ENCODE measurements around the gene SACM1L. TPM values are rescaled to one million over a fixed set of nuclear protein-coding genes. Genes with fewer than 3 reads are reported as not detected.

The SACM1L gene
- total RNA-seq, 2 donors from 2014 or later: 25.1 to 49.5 TPM

DNA sequence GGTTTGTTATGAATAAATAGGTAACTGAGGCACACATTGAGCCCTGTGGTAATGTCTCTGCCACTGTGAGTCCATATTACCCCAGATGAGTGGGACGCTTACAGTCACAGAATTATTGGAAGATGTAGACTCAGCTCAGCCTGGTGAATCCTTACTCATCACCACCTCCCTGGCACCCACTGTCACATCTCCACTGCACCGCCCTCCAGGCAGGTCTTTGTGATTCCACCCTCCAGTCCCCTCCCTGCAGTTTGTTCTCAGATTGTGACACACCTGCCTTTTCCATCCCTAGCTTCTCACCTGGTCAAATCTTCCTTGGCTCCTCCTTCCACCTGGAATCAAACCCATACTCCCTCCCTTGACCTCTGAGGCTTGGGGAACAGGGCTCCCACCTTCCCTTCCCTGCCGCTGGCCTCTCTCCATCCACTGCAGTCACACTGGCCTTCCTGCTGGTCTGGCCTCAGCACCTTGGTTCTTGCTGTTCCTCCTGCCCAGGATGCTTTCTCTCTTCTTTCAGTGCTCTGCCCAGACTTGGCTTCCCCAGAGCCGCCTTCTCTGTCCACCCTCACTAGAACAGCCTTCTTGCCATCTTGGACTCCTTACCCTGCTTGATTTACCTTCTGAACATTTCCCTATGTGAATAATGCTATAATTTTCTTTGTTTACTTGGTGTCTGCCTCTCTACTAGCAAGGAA is 97.8 kb downstream of the SACM1L start:
- 62 to 80% methylated on average over 4 of the region's 4 CpGs for WGBS, 2 donors

GRCh38 chr3:45787551-45787950 is 98.4 kb downstream of the SACM1L start:
- H3K4me3 ChIP-seq: no peak overlapping the region
- H3K27me3 ChIP-seq: no peaks in the 10 kb centered on the region
- H3K36me3 ChIP-seq (replicated peaks in 1 of 2; ENCODE audit: insufficient read depth in 1 of 2, low read depth in 2 of 2): no peaks in the 10 kb centered on the region
- WGBS, 2 donors: 82 to 85% methylated on average over 2 of the region's 2 CpGs
- H3K4me1 ChIP-seq: peaks cover 16% of the 10 kb centered on the region
- TF ChIP-seq CTCF (IDR thresholded peaks at IDR 0.05) (no peak), POLR2A (IDR thresholded peaks at IDR 0.05) (no peak)
- no peaks in the 10 kb centered on the region for H3K9me3 ChIP-seq
- H3K27ac ChIP-seq: no peak overlapping the region
- intact Hi-C loops (cut with DNase I): no loop called here
- DNase-seq (no peak), ATAC-seq (no peak)

More for the DNA sequence above, 97.8 kb downstream of the SACM1L start:
- Histone ChIP-seq H3K27me3 (no peaks in the 10 kb centered on the region), H3K4me3 (no peak overlapping the region), H3K4me1 (peaks cover 10% of the 10 kb centered on the region), H3K27ac (no peak overlapping the region), H3K9me3 (no peaks in the 10 kb centered on the region), H3K36me3 (replicated peaks in 1 of 2; ENCODE audit: insufficient read depth in 1 of 2, low read depth in 2 of 2) (no peaks in the 10 kb centered on the region)
- intact Hi-C loops (cut with DNase I): no loop called here
- no peak for ATAC-seq
- TF ChIP-seq CTCF (IDR thresholded peaks at IDR 0.05): no peak
- TF ChIP-seq POLR2A (IDR thresholded peaks at IDR 0.05): no peak
- DNase-seq: no peak

GRCh38 chr3:45789235-45789812 is 100.1 kb downstream of the SACM1L start:
- intact Hi-C loops (cut with DNase I): no loop called here
- 65 to 70% methylated on average over 4 of the region's 4 CpGs for WGBS, 2 donors
- ATAC-seq (no peak), DNase-seq (no peak)
- no peak for TF ChIP-seq CTCF (IDR thresholded peaks at IDR 0.05)
- no peak for TF ChIP-seq POLR2A (IDR thresholded peaks at IDR 0.05)
- H3K4me3 ChIP-seq: no peak overlapping the region
- H3K36me3 ChIP-seq (replicated peaks in 1 of 2; ENCODE audit: insufficient read depth in 1 of 2, low read depth in 2 of 2): no peaks in the 10 kb centered on the region
- no peaks in the 10 kb centered on the region for H3K9me3 ChIP-seq
- no peak overlapping the region for H3K27ac ChIP-seq
- no peaks in the 10 kb centered on the region for H3K27me3 ChIP-seq
- peaks cover 20% of the 10 kb centered on the region for H3K4me1 ChIP-seq

GRCh38 chr3:45790596-45790995 is 101.4 kb downstream of the SACM1L start:
- ATAC-seq (no peak), DNase-seq (no peak)
- H3K36me3 ChIP-seq (replicated peaks in 1 of 2; ENCODE audit: insufficient read depth in 1 of 2, low read depth in 2 of 2): no peaks in the 10 kb centered on the region
- H3K4me3 ChIP-seq: no peak overlapping the region
- peaks cover 24% of the 10 kb centered on the region for H3K4me1 ChIP-seq
- WGBS, 2 donors: 59 to 61% methylated on average over 2 of the region's 2 CpGs
- TF ChIP-seq CTCF (IDR thresholded peaks at IDR 0.05): no peak
- no peak for TF ChIP-seq POLR2A (IDR thresholded peaks at IDR 0.05)
- H3K27ac ChIP-seq: no peak overlapping the region
- intact Hi-C loops (cut with DNase I): no loop called here
- H3K27me3 ChIP-seq: no peaks in the 10 kb centered on the region
- no peaks in the 10 kb centered on the region for H3K9me3 ChIP-seq

DNA sequence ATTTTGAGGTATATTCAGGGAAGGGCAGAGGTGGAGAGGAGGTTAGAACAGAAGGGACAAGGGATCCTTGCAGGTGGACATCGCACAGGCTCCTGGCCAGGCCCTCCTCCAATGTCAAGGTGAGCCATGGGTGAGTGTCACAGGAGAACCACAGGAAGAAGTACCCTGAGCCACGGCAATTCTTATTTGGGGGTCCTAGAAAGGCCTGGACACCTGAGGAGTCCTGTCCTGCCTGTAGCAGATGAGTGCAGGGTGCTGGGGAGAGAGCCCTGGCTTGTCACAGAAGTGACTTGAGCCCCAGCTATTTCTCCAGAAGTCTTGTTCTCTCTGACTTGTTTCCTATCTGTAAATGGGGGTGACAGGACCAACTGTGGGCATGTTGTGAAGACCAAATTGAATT is 102.8 kb downstream of the SACM1L start:
- Histone ChIP-seq H3K4me3 (no peak overlapping the region), H3K27me3 (peaks cover 0 to 8% of the 10 kb centered on the region in 2 donors), H3K36me3 (replicated peaks in 1 of 2; ENCODE audit: insufficient read depth in 1 of 2, low read depth in 2 of 2) (no peaks in the 10 kb centered on the region), H3K27ac (peak overlapping the region in 2 of 4 donors; percentile 72 to 78), H3K4me1 (peaks cover 39% of the 10 kb centered on the region), H3K9me3 (no peaks in the 10 kb centered on the region)
- DNase-seq (no peak), ATAC-seq (no peak)
- TF ChIP-seq POLR2A (IDR thresholded peaks at IDR 0.05) (no peak), CTCF (IDR thresholded peaks at IDR 0.05) (no peak)
- 66 to 81% methylated on average over 2 of the region's 2 CpGs for WGBS, 2 donors
- intact Hi-C loops (cut with DNase I): no loop called here

Data from body of pancreas (tissue), 4 donors.